Measurements from ENCODE around the gene ADGRB2. TPM values are rescaled to one million over a fixed set of nuclear protein-coding genes. Genes with fewer than 3 reads are reported as not detected.
A peak's percentile ranks its signal among the peaks of the same experiment; 100 is the strongest.

Gene ADGRB2
- total and polyA plus RNA-seq, 12 donors: 0.91 to 17.9 (median 8.6) TPM

DNA sequence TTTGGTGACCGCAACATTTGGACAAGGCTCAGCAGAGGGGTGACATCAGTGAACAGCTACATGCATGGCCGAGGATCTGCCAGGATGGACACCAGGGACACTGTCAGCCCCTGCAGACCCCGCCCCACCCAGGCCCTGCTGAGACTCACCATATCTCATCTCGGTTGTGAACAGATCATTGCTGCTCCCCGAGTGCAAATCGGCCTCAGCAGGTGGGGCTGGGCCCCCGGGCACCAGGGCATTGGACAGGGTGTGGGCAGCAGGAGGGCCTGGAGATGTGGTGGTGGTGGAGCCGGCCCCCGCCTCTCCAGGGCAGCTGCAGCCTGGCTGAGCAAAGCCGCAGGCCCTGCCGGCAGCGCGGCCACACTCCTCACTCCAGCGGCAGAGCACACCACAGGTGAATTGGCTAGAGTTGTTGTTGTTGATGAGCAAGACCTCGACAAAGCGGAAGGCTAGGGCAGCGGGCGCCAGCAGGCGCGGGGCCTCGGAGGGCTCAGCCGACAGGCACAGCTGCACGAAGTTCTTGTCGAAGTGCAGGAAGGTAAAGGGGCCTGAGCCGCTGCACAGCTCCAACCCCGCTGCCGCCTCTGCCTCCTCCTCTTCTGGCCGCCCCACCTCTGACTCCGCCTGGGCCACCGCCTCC, 8.2 kb downstream of the ADGRB2 start:
- WGBS, 2 donors: 85 to 91% methylated on average over 30 of the region's 30 CpGs
- Histone ChIP-seq H3K4me3 (no peak overlapping the region), H3K27ac (peak overlapping the region in 1 of 10 donors; percentile 73), H3K9me3 (no peaks in the 10 kb centered on the region), H3K27me3 (peaks cover 0 to 16% (median 0%) of the 10 kb centered on the region in 7 donors), H3K4me1 (peaks cover 9 to 64% (median 48%) of the 10 kb centered on the region in 9 donors), H3K36me3 (no peaks in the 10 kb centered on the region)
- DNase-seq (no peak), ATAC-seq (no peak)
- intact Hi-C loops (cut with DNase I): no loop called here
- TF ChIP-seq CTCF (IDR thresholded peaks at IDR 0.05): no peak

DNA sequence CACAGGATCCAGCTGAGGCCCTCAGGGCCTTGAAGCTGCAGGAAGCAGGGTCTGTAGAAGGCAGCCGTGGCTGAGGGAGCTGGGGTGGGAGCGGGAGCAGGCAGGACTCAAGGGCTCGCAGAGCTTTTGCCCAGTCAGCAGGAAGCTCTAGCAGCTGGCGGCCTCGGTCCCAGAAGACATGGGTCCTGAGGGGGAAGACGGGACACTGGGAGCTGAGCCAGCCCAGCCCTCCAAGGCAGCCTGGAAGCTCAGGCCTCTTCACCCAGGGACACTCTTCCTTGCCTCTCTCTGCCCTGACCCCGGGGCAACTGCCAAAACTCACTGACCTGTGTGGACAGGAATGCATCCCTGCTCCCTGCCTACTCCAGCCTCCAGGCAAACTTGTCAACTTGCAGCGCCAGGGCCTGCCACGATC, 8.9 kb downstream of the ADGRB2 start:
- DNase-seq (peak; percentile 48 to 63), ATAC-seq (peak in 7 of 8 donors; percentile 4 to 53 (median 23))
- H3K9me3 ChIP-seq: no peaks in the 10 kb centered on the region
- no peak for TF ChIP-seq CTCF (IDR thresholded peaks at IDR 0.05)
- peaks cover 11 to 64% (median 52%) of the 10 kb centered on the region in 9 donors for H3K4me1 ChIP-seq
- peaks cover 0 to 8% (median 0%) of the 10 kb centered on the region in 7 donors for H3K27me3 ChIP-seq
- intact Hi-C loops (cut with DNase I): no loop called here
- H3K27ac ChIP-seq: peak overlapping the region in 3 of 10 donors; percentile 37 to 73 (median 53)
- WGBS, 2 donors: 49 to 52% methylated on average over 9 of the region's 9 CpGs
- H3K36me3 ChIP-seq: no peaks in the 10 kb centered on the region
- no peak overlapping the region for H3K4me3 ChIP-seq

- H3K27ac ChIP-seq: peak overlapping the region in 3 of 10 donors; percentile 20 to 73 (median 64)
- no peaks in the 10 kb centered on the region for H3K36me3 ChIP-seq
- intact Hi-C loops (cut with DNase I): loop anchor here in 2 of 10 donors (5.0 kb wide), 1 partner anchor 37 kb away; no protein-coding TSS in a partner anchor
- no peak for ATAC-seq
- no peak overlapping the region for H3K4me3 ChIP-seq
- H3K27me3 ChIP-seq: peaks cover 0 to under 1% (median 0%) of the 10 kb centered on the region in 7 donors
- peaks cover 11 to 65% (median 52%) of the 10 kb centered on the region in 9 donors for H3K4me1 ChIP-seq
- no peak for DNase-seq
- no peaks in the 10 kb centered on the region for H3K9me3 ChIP-seq
- no peak for TF ChIP-seq CTCF (IDR thresholded peaks at IDR 0.05)
- 92 to 93% methylated on average over 15 of the region's 15 CpGs for WGBS, 2 donors
Observed at GRCh38 chr1:31754397-31754796, 9.7 kb downstream of the ADGRB2 start.

- no peaks in the 10 kb centered on the region for H3K36me3 ChIP-seq
- TF ChIP-seq CTCF (IDR thresholded peaks at IDR 0.05): no peak
- DNase-seq (peak; percentile 56 to 65), ATAC-seq (peak; percentile 44 to 78 (median 66))
- H3K9me3 ChIP-seq: no peaks in the 10 kb centered on the region
- no peaks in the 10 kb centered on the region for H3K27me3 ChIP-seq
- H3K27ac ChIP-seq: peak overlapping the region in 8 of 10 donors; percentile 20 to 73 (median 49)
- WGBS, 2 donors: 34 to 53% methylated on average over 9 of the region's 9 CpGs
- no peak overlapping the region for H3K4me3 ChIP-seq
- peaks cover 11 to 68% (median 52%) of the 10 kb centered on the region in 9 donors for H3K4me1 ChIP-seq
- intact Hi-C loops (cut with DNase I): loop anchor here in 2 of 10 donors (5.0 kb wide), 1 partner anchor 37 kb away; no protein-coding TSS in a partner anchor
Observed at GRCh38 chr1:31753707-31754349, 10.3 kb downstream of the ADGRB2 start.

All from heart right ventricle (tissue), 16 donors.